SK-N-SH (cell line): ENCODE data around the gene SORL1. TPM values are rescaled to one million over a fixed set of nuclear protein-coding genes. Genes with fewer than 3 reads are reported as not detected.

ENCODE experiments used
- CTCF ChIA-PET: fragments of 300-600, 350-600 bp; formaldehyde crosslinking; extraction: SDS; loops from one replicate; lab custom pipeline; 2021; lab: Yijun Ruan, JAX
- POLR2A ChIA-PET: fragments of 350-600 bp; sonication (Branson Sonifier 250); formaldehyde crosslinking; extraction: SDS; loops from one replicate; lab custom pipeline; 2020; ENCODE audit warnings: antibody characterized with exemption, inconsistent platforms; lab: Yijun Ruan, JAX
- DNase-seq: peaks from one replicate; pipeline ENCODE4 v3.0.0; 2012
- H2AFZ ChIP-seq: fragments of 200-600 bp; sonication (generic); 2 replicates; pipeline ENCODE4 v1.8.1; 2016; ENCODE audit warnings: antibody characterized with exemption, mild to moderate bottlenecking, low read depth
- H3F3A ChIP-seq: fragments of 200-600 bp; sonication (generic); replicated peaks from 2 replicates; pipeline ENCODE3; 2016; ENCODE audit warnings: antibody characterized with exemption, mild to moderate bottlenecking; ENCODE audit not compliant: insufficient read depth
- H3K27ac ChIP-seq, 2 experiments: fragments of 200-500 bp in 1 of 2; fragments of 200-600 bp in 1 of 2; sonication (Bioruptor generic) in 1 of 2; sonication (generic), shearing (Covaris generic) in 1 of 2; 2 replicates each; pipeline versions ENCODE4 v1.5.1 to v1.6.1; 2014 to 2016; ENCODE audit warnings: low read depth in 2 of 2, inconsistent platforms in 1 of 2, low read length in 1 of 2, mild to moderate bottlenecking in 1 of 2, mixed read lengths in 1 of 2
- H3K27me3 ChIP-seq: fragments of 200-600 bp; sonication (generic), shearing (Covaris generic); 2 replicates; pipeline ENCODE4 v1.6.1; 2016; ENCODE audit warnings: mixed run types; ENCODE audit not compliant: insufficient read depth
- H3K36me3 ChIP-seq, 2 experiments: fragments of 200-500 bp in 1 of 2; fragments of 200-600 bp in 1 of 2; sonication (Bioruptor generic) in 1 of 2; sonication (generic) in 1 of 2; replicated peaks in 1 of 2; 2 replicates each; pipeline versions ENCODE3 to v1.5.1; 2014 to 2016; ENCODE audit warnings: low read length in 1 of 2, mild to moderate bottlenecking in 1 of 2; ENCODE audit not compliant: insufficient read depth in 2 of 2, control insufficient read depth in 1 of 2
- H3K4me1 ChIP-seq, 2 experiments: fragments of 200-500 bp in 1 of 2; fragments of 200-600 bp in 1 of 2; sonication (Bioruptor generic) in 1 of 2; sonication (generic), shearing (Covaris generic) in 1 of 2; 2 replicates each; pipeline versions ENCODE4 v1.5.1 to v1.6.1; 2014 to 2016; ENCODE audit warnings: low read depth in 1 of 2, low read length in 1 of 2, mixed run types in 1 of 2; ENCODE audit not compliant: insufficient read depth in 2 of 2, control insufficient read depth in 1 of 2
- H3K4me2 ChIP-seq: fragments of 200-600 bp; sonication (generic), shearing (Covaris generic); 2 replicates; pipeline ENCODE4 v1.6.1; 2017; ENCODE audit warnings: mixed run types
- H3K4me3 ChIP-seq, 2 experiments: fragments of 200-500 bp in 1 of 2; fragments of 200-600 bp in 1 of 2; sonication (Bioruptor generic) in 1 of 2; sonication (generic), shearing (Covaris generic) in 1 of 2; 2 replicates each; pipeline versions ENCODE4 v1.5.1 to v1.8.1; 2014 to 2016; ENCODE audit warnings: low read depth in 2 of 2, inconsistent platforms in 1 of 2, low read length in 1 of 2, mild to moderate bottlenecking in 1 of 2, mixed read lengths in 1 of 2, moderate library complexity in 1 of 2
- H3K79me2 ChIP-seq: fragments of 200-600 bp; sonication (generic); 2 replicates; pipeline ENCODE4 v1.8.1; 2017; ENCODE audit warnings: mild to moderate bottlenecking; ENCODE audit not compliant: insufficient read depth
- H3K9ac ChIP-seq: fragments of 200-600 bp; sonication (generic); 2 replicates; pipeline ENCODE4 v1.6.1; 2017; ENCODE audit warnings: mixed run types
- H3K9me2 ChIP-seq: fragments of 200-600 bp; sonication (generic); 2 replicates; pipeline ENCODE4 v1.6.1; 2017; ENCODE audit warnings: mixed run types
- H3K9me3 ChIP-seq: fragments of 200-600 bp; sonication (generic); 2 replicates; pipeline ENCODE4 v1.6.1; 2017; ENCODE audit warnings: mixed run types, mild to moderate bottlenecking, moderate library complexity
- H4K20me1 ChIP-seq: fragments of 200-600 bp; sonication (generic); 2 replicates; pipeline ENCODE4 v1.6.1; 2017; ENCODE audit warnings: mild to moderate bottlenecking, mixed run types; ENCODE audit not compliant: insufficient read depth
- CHD2 ChIP-seq: fragments of 150-350 bp; IDR thresholded peaks from 2 replicates; pipeline ENCODE4 v1.6.1; 2018; ENCODE audit warnings: low read length; ENCODE audit not compliant: partially characterized antibody
- CTCF ChIP-seq: fragments of 200-600 bp; sonication (generic); IDR thresholded peaks from 2 replicates; pipeline ENCODE4 v1.6.1; 2017; ENCODE audit warnings: antibody characterized with exemption, mild to moderate bottlenecking, moderate library complexity
- ELF1 ChIP-seq: IDR thresholded peaks from 2 replicates; pipeline ENCODE4 v1.4.0; 2012
- FOXJ3 ChIP-seq: sonication (generic); formaldehyde crosslinking; IDR thresholded peaks from 2 replicates; pipeline ENCODE4 v1.5.1; 2020; ENCODE audit warnings: mild to moderate bottlenecking, missing genetic modification reagents
- FOXM1 ChIP-seq: IDR thresholded peaks from 2 replicates; pipeline ENCODE4 v1.4.0; 2012; ENCODE audit warnings: low read depth, mild to moderate bottlenecking
- GABPA ChIP-seq: IDR thresholded peaks from 2 replicates; pipeline ENCODE4 v1.4.0; 2012; ENCODE audit warnings: low read depth, mild to moderate bottlenecking
- GATA2 ChIP-seq: sonication (generic); formaldehyde crosslinking; IDR thresholded peaks from 2 replicates; pipeline ENCODE4 v1.5.0; 2020; ENCODE audit warnings: mild to moderate bottlenecking, missing genetic modification reagents
- JUND ChIP-seq: IDR thresholded peaks from 2 replicates; pipeline ENCODE4 v1.4.0; 2012
- MEF2A ChIP-seq: IDR thresholded peaks from 2 replicates; pipeline ENCODE4 v1.4.0; 2012; ENCODE audit warnings: low read depth, borderline replicate concordance
- NFIC ChIP-seq: IDR thresholded peaks from 2 replicates; pipeline ENCODE4 v1.4.0; 2012; ENCODE audit warnings: borderline replicate concordance
- NRF1 ChIP-seq: IDR thresholded peaks from 2 replicates; pipeline ENCODE4 v1.6.1; 2012; ENCODE audit warnings: low read depth, mild to moderate bottlenecking, low read length
- PBX3 ChIP-seq: IDR thresholded peaks from 2 replicates; pipeline ENCODE4; 2012
- POLR2AphosphoS5 ChIP-seq: IDR thresholded peaks from 2 replicates; pipeline ENCODE4 v1.6.1; 2012; ENCODE audit warnings: low read depth, low read length
- RAD21 ChIP-seq: IDR thresholded peaks from 2 replicates; pipeline ENCODE4 v1.6.1; 2012; ENCODE audit warnings: mild to moderate bottlenecking, low read length
- RXRA ChIP-seq: IDR thresholded peaks from 2 replicates; pipeline ENCODE4 v1.4.0; 2012; ENCODE audit warnings: low read depth, mild to moderate bottlenecking, borderline replicate concordance
- SMC3 ChIP-seq: IDR thresholded peaks from 2 replicates; pipeline ENCODE4 v1.6.1; 2012; ENCODE audit warnings: low read depth, low read length, improper control_type of control experiment
- TEAD4 ChIP-seq: IDR thresholded peaks from 2 replicates; pipeline ENCODE4 v1.4.0; 2012; ENCODE audit warnings: mild to moderate bottlenecking, borderline replicate concordance; ENCODE audit not compliant: insufficient read depth
- WGBS: methylation state at CpG from one replicate; pipeline ENCODE4 v1.1.6; 2017; ENCODE audit warnings: low lambda C conversion rate; 5-methylcytosine and 5-hydroxymethylcytosine counted together
- polyA plus RNA-seq, 3 experiments: library from polyadenylated mRNA; depleted of rRNA; stranded (reverse); fragments of >200 nt; gene quantifications; 2 replicates each; pipeline ENCODE4 v1.2.3, GENCODE V29; 2012

The SORL1 gene
- polyA plus RNA-seq, 1 of the 3 experiments (the other 2 are of a cell fraction) = 7.1 TPM

GRCh38 chr11:121466063-121466794 lies 14.1 kb downstream of the SORL1 start (continued):
- no peak for TF ChIP-seq GABPA
- TF ChIP-seq NRF1 = no peak
- TF ChIP-seq PBX3 = peak; percentile 89
- TF ChIP-seq JUND = peak; percentile 98
- TF ChIP-seq CTCF = no peak
- no peak; the same call in 1 of the 2 replicates for TF ChIP-seq RXRA
- peak; percentile 27; the same call in 1 of the 2 replicates for TF ChIP-seq FOXM1
- no peak; the same call in 1 of the 2 replicates for TF ChIP-seq RAD21
- TF ChIP-seq CHD2 = peak; percentile 90

- Histone ChIP-seq H3K4me3 (no peak overlapping the region), H3K9ac (no peak overlapping the region), H3K4me1 (peaks cover 29 to 35% of the 10 kb centered on the region in 2 experiments), H3K36me3 (no peaks in the 10 kb centered on the region), H3K27ac (peak overlapping the region in 1 of 2 experiments; percentile 72; a peak in 2 of 4 replicates), H3K79me2 (no peaks in the 10 kb centered on the region), H3K9me3 (no peaks in the 10 kb centered on the region), H3K27me3 (no peaks in the 10 kb centered on the region), H3K9me2 (no peaks in the 10 kb centered on the region), H3K4me2 (0 out of 2 replicates have a peak overlapping the region, but pooled peaks have one; percentile 63), H3F3A (peaks cover 19% of the 10 kb centered on the region), H4K20me1 (no peaks in the 10 kb centered on the region)
- WGBS = 95% methylated on average over 2 of the region's 2 CpGs
- DNase-seq = no peak
- CTCF ChIA-PET = interaction anchor here (0.7 kb wide), 1 partner anchor 16 kb away, joined by 4 read pairs; no protein-coding TSS in a partner anchor
- TF ChIP-seq NFIC = no peak
- TF ChIP-seq CTCF = no peak
- no peak for TF ChIP-seq SMC3
- no peak for TF ChIP-seq FOXJ3 (CRISPR knock-in tag)
- TF ChIP-seq MEF2A = no peak
- TF ChIP-seq GATA2 (CRISPR knock-in tag) = no peak
- TF ChIP-seq POLR2AphosphoS5 = no peak
- no peak for TF ChIP-seq ELF1
- TF ChIP-seq TEAD4 = no peak
- TF ChIP-seq, all 33 proteins: peak for 0
- POLR2A ChIA-PET = no interaction called here
- no peak overlapping the region for H2AFZ ChIP-seq
Observed at GRCh38 chr11:121467471-121467870, 15.4 kb downstream of the SORL1 start.
